ENCODE results near the gene FDXACB1.
"Not testable (repeated sequence)": the region's sequence is repeated elsewhere in the genome, so short reads cannot be mapped to it uniquely, and the experiment has no call there.

The FDXACB1 gene

GRCh38 chr11:111908639-111909305 is 29.8 kb upstream of the FDXACB1 start:
- DNase-seq: no peak

GRCh38 chr11:111906680-111907079 is 27.7 kb upstream of the FDXACB1 start:
- no peak for DNase-seq

- no peak for DNase-seq
These were observed 26.4 kb upstream of the FDXACB1 start for GRCh38 chr11:111905411-111905810.

- DNase-seq: no peak
These were observed 7.9 kb upstream of the FDXACB1 start for GRCh38 chr11:111886844-111887243.

- DNase-seq: no peak
These were observed 7.1 kb upstream of the FDXACB1 start for GRCh38 chr11:111886032-111886431.

GRCh38 chr11:111885053-111885452 is 6.1 kb upstream of the FDXACB1 start:
- not testable (repeated sequence) for DNase-seq

- no peak for DNase-seq
These were observed 3.2 kb upstream of the FDXACB1 start for GRCh38 chr11:111882202-111882601.

GRCh38 chr11:111879637-111879960 is 634 bp upstream of the FDXACB1 start:
- DNase-seq: no peak

GRCh38 chr11:111878385-111878848 is 548 bp downstream of the FDXACB1 start:
- DNase-seq: no peak

- DNase-seq: no peak
These were observed 7.2 kb downstream of the FDXACB1 start for GRCh38 chr11:111871693-111872161.

- DNase-seq: peak; percentile 90 to 93
These were observed 7.9 kb downstream of the FDXACB1 start, which contains the start of gene ALG9 for GRCh38 chr11:111870886-111871692. Gene ALG9, minus strand, starts transcription at chr11:111871581. Its CDS starts 99 bp downstream, at chr11:111871482.

- no peak for DNase-seq
These were observed 8.5 kb downstream of the FDXACB1 start for GRCh38 chr11:111870522-111870885.

- no peak for DNase-seq
These were observed 8.9 kb downstream of the FDXACB1 start for GRCh38 chr11:111870113-111870512.

- no peak for DNase-seq
These were observed 18.7 kb downstream of the FDXACB1 start for GRCh38 chr11:111860257-111860656.

- DNase-seq: no peak
These were observed 23.5 kb downstream of the FDXACB1 start for GRCh38 chr11:111855506-111855905.

GRCh38 chr11:111852103-111852502 is 26.9 kb downstream of the FDXACB1 start:
- no peak for DNase-seq

GRCh38 chr11:111851636-111852035 is 27.3 kb downstream of the FDXACB1 start:
- no peak for DNase-seq

- no peak for DNase-seq
These were observed 27.9 kb downstream of the FDXACB1 start for GRCh38 chr11:111851067-111851466.

GRCh38 chr11:111849631-111850030 is 29.3 kb downstream of the FDXACB1 start:
- DNase-seq: no peak

- DNase-seq: no peak
These were observed 32.3 kb downstream of the FDXACB1 start for GRCh38 chr11:111846636-111847035.

- DNase-seq: no peak
These were observed 32.9 kb downstream of the FDXACB1 start for GRCh38 chr11:111846063-111846462.

GRCh38 chr11:111845276-111846028 is 33.5 kb downstream of the FDXACB1 start:
- DNase-seq: no peak

- DNase-seq: no peak
These were observed 35.3 kb downstream of the FDXACB1 start for GRCh38 chr11:111843661-111844060.

Data from stimulated activated CD4-positive, alpha-beta T cell treated with anti-CD3 and anti-CD28 coated beads, Interleukin-2, amount 100 ng/mL, for 48 hours (primary cell).